CD4-positive, alpha-beta T cell (primary cell): ENCODE measurements around the gene PRAMEF1. TPM values are rescaled to one million over a fixed set of nuclear protein-coding genes. Genes with fewer than 3 reads are reported as not detected.

Experiments
- ATAC-seq: fragments of 200-7000 bp; cut with Tn5 transposase; one replicate; pipeline ENCODE4 v1.10.0; 2022; ENCODE audit warnings: mild to moderate bottlenecking; ENCODE audit not compliant: poor library complexity
- CTCF ChIA-PET: fragments of 350-600 bp; sonication (Branson Sonifier 250); formaldehyde crosslinking; loops from one replicate; lab custom pipeline; 2021; ENCODE audit warnings: antibody characterized with exemption, inconsistent platforms; lab: Charles Lee
- POLR2A ChIA-PET: fragments of 350-600 bp; sonication (Branson Sonifier 250); formaldehyde crosslinking; loops from one replicate; lab custom pipeline; 2021; ENCODE audit warnings: antibody characterized with exemption, inconsistent platforms; lab: Charles Lee
- DNase-seq, 14 experiments: peaks; one replicate each; pipeline ENCODE4 v3.0.0-alpha.2; 2013 to 2020; ENCODE audit warnings: mixed read lengths in 2 of 14
- H3K27ac ChIP-seq, 2 donors: one replicate each; pipeline versions ENCODE4 v1.5.1 to v1.7.0; 2013; ENCODE audit warnings: low read length in 2 of 2, low read depth in 1 of 2, mild to moderate bottlenecking in 1 of 2
- H3K27me3 ChIP-seq, 2 experiments: 1 replicate in 1 of 2; 2 replicates in 1 of 2; pipeline versions ENCODE4 v1.6.1 to v1.7.0; 2013; ENCODE audit warnings: low read length in 2 of 2, control low read depth in 1 of 2, mild to moderate bottlenecking in 1 of 2, moderate library complexity in 1 of 2; ENCODE audit not compliant: insufficient read depth in 2 of 2, control insufficient read depth in 1 of 2
- H3K36me3 ChIP-seq: one replicate; pipeline ENCODE4 v1.6.1; 2013; ENCODE audit warnings: low read length, control low read depth; ENCODE audit not compliant: insufficient read depth
- H3K4me1 ChIP-seq: one replicate; pipeline ENCODE4 v1.6.1; 2013; ENCODE audit warnings: low read length, control low read depth; ENCODE audit not compliant: insufficient read depth
- H3K4me3 ChIP-seq: one replicate; pipeline ENCODE4 v1.5.1; 2013; ENCODE audit warnings: mild to moderate bottlenecking, low read length, moderate library complexity
- H3K9me3 ChIP-seq, 2 experiments: 1 replicate in 1 of 2; 2 replicates in 1 of 2; pipeline versions ENCODE4 v1.6.1 to v1.7.0; 2013; ENCODE audit warnings: low read length in 2 of 2, mild to moderate bottlenecking in 2 of 2, control low read depth in 1 of 2, moderate library complexity in 1 of 2; ENCODE audit not compliant: control insufficient read depth in 1 of 2, insufficient read depth in 1 of 2
- H3K27ac Mint-ChIP-seq: one replicate; pipeline ENCODE4 v1.8.0; 2020; ENCODE audit warnings: mixed read lengths
- H3K27me3 Mint-ChIP-seq: one replicate; pipeline ENCODE4 v1.8.0; 2021; ENCODE audit warnings: mixed read lengths
- H3K36me3 Mint-ChIP-seq: one replicate; pipeline ENCODE4 v1.8.0; 2021; ENCODE audit warnings: low read depth, mixed read lengths
- H3K4me1 Mint-ChIP-seq: one replicate; pipeline ENCODE4 v1.8.0; 2021; ENCODE audit warnings: low read depth, mixed read lengths
- H3K4me3 Mint-ChIP-seq: one replicate; pipeline ENCODE4 v1.8.0; 2020; ENCODE audit warnings: mild to moderate bottlenecking, mixed read lengths
- H3K9me3 Mint-ChIP-seq: one replicate; pipeline ENCODE4 v1.8.0; 2020; ENCODE audit warnings: mixed read lengths
- CTCF ChIP-seq: fragments of 200-600 bp; IDR thresholded peaks from one replicate; pipeline ENCODE4 v1.8.0; 2022; ENCODE audit warnings: antibody characterized with exemption, mild to moderate bottlenecking
- intact Hi-C, 2 experiments: fragments of 100-400 bp; cut with DNase I in 1 of 2; cut with micrococcal nuclease in 1 of 2; formaldehyde crosslinking; loops; one replicate each; pipeline versions ENCODE4 v1.15.1 to v1.9.0; 2023 to 2025; cut with DNase I, micrococcal nuclease
- total RNA-seq, 174 experiments: library from RNA in 2 of 174; stranded (reverse) in 2 of 174; gene quantifications; one replicate each; pipeline ENCODE4 v1.2.3 and lab custom pipeline; 2021 to 2026

The PRAMEF1 gene
- total RNA-seq, 2 experiments from 2014 or later: not detected

- no peaks in the 10 kb centered on the region for H3K36me3 Mint-ChIP-seq
- H3K27ac Mint-ChIP-seq: no peak overlapping the region
- Histone ChIP-seq H3K36me3 (no peaks in the 10 kb centered on the region), H3K4me1 (no peaks in the 10 kb centered on the region), H3K4me3 (no peak overlapping the region), H3K27ac (no peak overlapping the region), H3K27me3 (peaks cover 9 to 14% of the 10 kb centered on the region in 2 experiments), H3K9me3 (no peaks in the 10 kb centered on the region)
- POLR2A ChIA-PET: no interaction called here
- no peaks in the 10 kb centered on the region for H3K9me3 Mint-ChIP-seq
- no peak for TF ChIP-seq CTCF
- DNase-seq: no peak
- no peak for ATAC-seq
- intact Hi-C loops: no loop called here
- CTCF ChIA-PET: no interaction called here
- H3K4me1 Mint-ChIP-seq: no peaks in the 10 kb centered on the region
- peaks cover 52% of the 10 kb centered on the region for H3K27me3 Mint-ChIP-seq
- no peak overlapping the region for H3K4me3 Mint-ChIP-seq
Measured at GRCh38 chr1:12763479-12763878, 27.7 kb upstream of the PRAMEF1 start.

GRCh38 chr1:12764016-12764415 is 27.2 kb upstream of the PRAMEF1 start:
- Histone ChIP-seq H3K9me3 (no peaks in the 10 kb centered on the region), H3K27ac (no peak overlapping the region), H3K4me1 (no peaks in the 10 kb centered on the region), H3K36me3 (no peaks in the 10 kb centered on the region), H3K4me3 (no peak overlapping the region), H3K27me3 (peaks cover 14 to 18% of the 10 kb centered on the region in 2 experiments)
- no peak for ATAC-seq
- ChIA-PET CTCF (no interaction called here), POLR2A (no interaction called here)
- no peak for DNase-seq
- H3K4me1 Mint-ChIP-seq: no peaks in the 10 kb centered on the region
- TF ChIP-seq CTCF: no peak
- H3K27ac Mint-ChIP-seq: no peak overlapping the region
- intact Hi-C loops: no loop called here
- H3K4me3 Mint-ChIP-seq: no peak overlapping the region
- H3K36me3 Mint-ChIP-seq: no peaks in the 10 kb centered on the region
- H3K9me3 Mint-ChIP-seq: no peaks in the 10 kb centered on the region
- peaks cover 50% of the 10 kb centered on the region for H3K27me3 Mint-ChIP-seq

GRCh38 chr1:12769031-12769430 is 22.2 kb upstream of the PRAMEF1 start:
- H3K27me3 Mint-ChIP-seq: peaks cover 65% of the 10 kb centered on the region

More at GRCh38 chr1:12769031-12769430, 22.2 kb upstream of the PRAMEF1 start:
- Histone ChIP-seq H3K27me3 (peaks cover 12 to 18% of the 10 kb centered on the region in 2 experiments), H3K36me3 (no peaks in the 10 kb centered on the region), H3K4me1 (no peaks in the 10 kb centered on the region), H3K4me3 (no peak overlapping the region), H3K9me3 (no peaks in the 10 kb centered on the region), H3K27ac (no peak overlapping the region)
- intact Hi-C loops: no loop called here
- ATAC-seq (no peak), DNase-seq (no peak)
- Mint-ChIP-seq H3K4me1 (no peaks in the 10 kb centered on the region), H3K9me3 (no peaks in the 10 kb centered on the region), H3K27ac (no peak overlapping the region), H3K4me3 (no peak overlapping the region), H3K36me3 (no peaks in the 10 kb centered on the region)
- ChIA-PET CTCF (no interaction called here), POLR2A (no interaction called here)
- no peak for TF ChIP-seq CTCF
